GM12865 (cell line): Measurements from ENCODE around the gene RPRD1A.
"Not testable (repeated sequence)": the region's sequence is repeated elsewhere in the genome, so short reads cannot be mapped to it uniquely, and the experiment has no call there.

ENCODE experiments used
- DNase-seq: peaks from one replicate; pipeline ENCODE4 v3.0.0; 2010; ENCODE audit warnings: low read depth
- H3K4me3 ChIP-seq: 2 replicates; pipeline ENCODE4 v1.5.1; 2011; ENCODE audit warnings: mild to moderate bottlenecking, low read depth, low read length, control low read depth
- TF ChIP-seq, protein P1 (sequence below): IDR thresholded peaks from 2 replicates; pipeline ENCODE4 v1.5.1; 2011; ENCODE audit warnings: low read length, control low read depth, low read depth, inconsistent platforms; ENCODE audit not compliant: insufficient read depth; ENCODE audit errors: missing control alignments

Gene RPRD1A

DNA sequence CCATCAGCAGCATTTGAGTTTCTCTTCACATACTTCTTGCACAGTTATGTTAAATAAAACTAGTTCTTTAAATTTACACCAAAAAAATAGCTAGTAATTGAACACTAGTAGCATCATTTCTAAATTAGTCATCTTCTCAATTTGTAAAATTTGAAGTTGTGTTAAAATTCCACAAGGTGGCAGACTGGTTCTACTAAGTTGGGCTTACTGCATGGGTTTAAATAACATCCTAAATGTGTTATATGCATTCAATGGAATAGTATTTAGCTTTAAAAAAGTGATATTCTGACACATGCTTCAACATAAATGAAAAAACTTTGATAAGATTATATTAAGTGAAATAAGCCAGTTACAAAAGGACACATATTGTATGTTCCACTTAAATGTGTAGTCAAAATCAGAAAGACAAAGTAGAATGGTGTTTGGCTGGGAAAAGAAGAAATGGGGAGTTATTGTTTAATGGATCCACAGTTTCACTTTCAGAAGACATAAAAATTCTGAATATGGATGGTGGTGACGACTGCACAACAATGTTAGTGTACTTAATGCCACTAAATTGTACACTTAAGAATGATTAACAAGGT is 28.7 kb upstream of the RPRD1A start:
- peak; percentile 74 for DNase-seq
- TF ChIP-seq, protein P1, sequence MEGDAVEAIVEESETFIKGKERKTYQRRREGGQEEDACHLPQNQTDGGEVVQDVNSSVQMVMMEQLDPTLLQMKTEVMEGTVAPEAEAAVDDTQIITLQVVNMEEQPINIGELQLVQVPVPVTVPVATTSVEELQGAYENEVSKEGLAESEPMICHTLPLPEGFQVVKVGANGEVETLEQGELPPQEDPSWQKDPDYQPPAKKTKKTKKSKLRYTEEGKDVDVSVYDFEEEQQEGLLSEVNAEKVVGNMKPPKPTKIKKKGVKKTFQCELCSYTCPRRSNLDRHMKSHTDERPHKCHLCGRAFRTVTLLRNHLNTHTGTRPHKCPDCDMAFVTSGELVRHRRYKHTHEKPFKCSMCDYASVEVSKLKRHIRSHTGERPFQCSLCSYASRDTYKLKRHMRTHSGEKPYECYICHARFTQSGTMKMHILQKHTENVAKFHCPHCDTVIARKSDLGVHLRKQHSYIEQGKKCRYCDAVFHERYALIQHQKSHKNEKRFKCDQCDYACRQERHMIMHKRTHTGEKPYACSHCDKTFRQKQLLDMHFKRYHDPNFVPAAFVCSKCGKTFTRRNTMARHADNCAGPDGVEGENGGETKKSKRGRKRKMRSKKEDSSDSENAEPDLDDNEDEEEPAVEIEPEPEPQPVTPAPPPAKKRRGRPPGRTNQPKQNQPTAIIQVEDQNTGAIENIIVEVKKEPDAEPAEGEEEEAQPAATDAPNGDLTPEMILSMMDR: peak; percentile 35
- no peak overlapping the region for H3K4me3 ChIP-seq

DNA sequence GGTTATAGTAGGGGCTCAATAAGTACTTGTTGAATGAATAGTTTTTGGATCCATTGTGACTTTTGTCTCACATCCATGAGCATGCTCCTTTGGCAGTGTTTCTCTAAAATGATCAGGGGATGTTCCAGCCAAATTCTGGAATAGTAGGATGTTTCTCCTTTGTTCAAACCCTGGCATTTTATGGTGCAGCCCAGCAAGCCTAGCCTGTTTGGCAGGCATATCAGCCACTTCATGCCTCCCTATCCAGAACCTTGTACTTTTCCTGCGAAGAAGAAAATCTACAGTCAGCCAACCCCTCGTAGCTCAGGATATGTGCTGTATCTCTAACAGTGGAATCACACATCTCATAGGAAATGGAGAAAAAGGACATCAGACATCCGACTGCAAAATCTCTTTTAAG is 27.1 kb upstream of the RPRD1A start:
- TF ChIP-seq, protein P1: no peak
- H3K4me3 ChIP-seq: no peak overlapping the region
- no peak for DNase-seq

DNA sequence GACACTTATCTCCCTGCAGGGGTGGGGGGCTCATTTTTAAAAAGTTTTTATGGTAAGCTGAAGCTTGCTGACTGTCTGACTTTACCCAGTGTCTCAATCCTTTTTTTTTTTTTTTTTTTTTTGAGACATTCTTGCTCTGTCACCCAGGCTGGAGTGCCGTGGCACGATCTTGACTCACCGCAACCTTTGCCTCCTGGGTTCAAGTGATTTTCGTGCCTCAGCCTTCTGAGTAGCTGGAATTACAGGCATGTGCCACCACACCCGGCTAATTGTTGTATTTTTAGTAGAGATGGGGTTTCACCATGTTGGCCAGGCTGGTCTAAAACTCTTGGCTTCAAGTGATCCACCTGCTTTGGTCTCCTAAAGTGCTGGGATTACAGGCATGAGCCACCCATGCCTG is 24.8 kb upstream of the RPRD1A start:
- H3K4me3 ChIP-seq, DNase-seq: not testable (repeated sequence)

DNA sequence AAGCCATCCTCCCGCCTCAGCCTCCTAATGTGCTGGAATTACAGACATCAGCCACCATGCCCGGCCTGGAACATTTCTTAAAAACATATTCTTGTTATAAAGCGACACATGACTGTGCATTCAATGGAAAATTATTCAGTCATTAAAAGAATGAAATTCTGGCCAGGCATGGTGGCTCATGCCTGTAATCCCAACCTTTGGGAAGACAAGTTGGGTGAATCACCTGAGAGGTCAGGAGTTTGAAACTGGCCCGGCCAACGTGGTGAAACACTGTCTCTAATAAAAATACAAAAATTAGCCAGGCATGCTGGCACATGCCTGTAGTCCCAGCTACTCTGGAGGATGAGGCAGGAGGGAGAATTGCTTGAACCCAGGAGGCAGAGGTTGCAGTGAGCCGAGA is 21.6 kb upstream of the RPRD1A start:
- H3K4me3 ChIP-seq: no peak overlapping the region
- no peak for DNase-seq
- TF ChIP-seq, protein P1: no peak

DNA sequence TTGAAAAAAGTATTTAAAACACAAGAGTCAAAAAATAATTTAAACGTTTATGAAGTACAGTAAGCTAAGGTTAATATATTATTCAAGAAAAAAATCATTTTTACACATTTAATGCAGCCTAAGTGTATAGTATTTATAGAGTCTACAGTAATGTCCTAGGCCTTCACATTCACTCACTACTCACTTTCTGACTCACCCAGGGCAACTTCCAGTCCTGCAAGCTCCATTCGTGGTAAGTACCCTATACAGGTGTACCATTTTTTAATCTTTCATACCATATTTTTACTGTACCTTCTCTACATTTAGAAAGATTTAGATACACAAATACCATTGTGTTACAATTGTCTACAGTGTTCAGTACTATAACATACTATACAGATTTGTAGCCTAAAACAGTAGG is 20.9 kb upstream of the RPRD1A start:
- TF ChIP-seq, protein P1: no peak
- H3K4me3 ChIP-seq: no peak overlapping the region
- no peak for DNase-seq

DNA sequence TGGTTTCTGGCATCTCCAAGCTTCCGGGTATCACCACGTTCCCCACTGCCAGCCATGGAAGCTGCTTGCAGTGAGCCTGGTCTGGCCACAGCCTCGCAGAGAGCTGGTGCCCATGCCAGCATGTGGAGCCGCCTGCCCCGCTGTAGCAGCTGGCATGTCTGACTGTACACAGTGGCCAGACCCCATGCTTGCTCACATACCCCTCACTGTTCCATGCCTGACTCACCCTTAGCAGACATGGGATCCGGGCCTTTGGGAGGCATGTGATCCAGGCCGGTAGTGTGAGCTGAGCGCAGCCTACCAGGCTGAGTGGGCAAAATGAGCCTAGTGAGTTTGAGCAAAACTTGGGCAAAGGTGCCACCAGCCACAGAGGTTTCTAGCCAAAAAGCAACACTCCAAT is 18.8 kb upstream of the RPRD1A start:
- no peak for DNase-seq
- TF ChIP-seq, protein P1: no peak
- no peak overlapping the region for H3K4me3 ChIP-seq

DNA sequence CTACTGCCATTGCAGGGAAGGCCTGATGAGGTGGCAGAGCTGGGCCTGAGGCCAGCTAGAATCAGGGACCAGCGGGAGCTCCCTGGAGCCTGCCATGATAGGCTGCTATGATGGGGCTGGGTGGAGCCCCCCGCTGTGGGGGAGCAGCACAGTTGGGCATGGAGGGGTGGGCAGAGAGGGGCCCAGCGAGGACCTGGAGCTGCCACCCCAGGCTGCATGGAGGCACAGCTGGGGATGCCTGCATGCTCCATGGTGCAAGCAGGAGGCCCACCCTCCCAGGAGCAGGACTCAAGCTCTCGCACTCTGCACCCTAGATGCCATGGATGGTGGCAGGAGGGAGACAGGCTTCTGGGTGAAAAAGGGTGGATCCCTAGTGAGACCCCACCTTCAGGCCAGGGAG is 17.8 kb upstream of the RPRD1A start:
- no peak for DNase-seq
- no peak overlapping the region for H3K4me3 ChIP-seq
- TF ChIP-seq, protein P1: no peak
